Mucosa of descending colon (tissue), 3 donors: ENCODE results near the gene MFAP3. TPM values are rescaled to one million over a fixed set of nuclear protein-coding genes. Genes with fewer than 3 reads are reported as not detected.

Experiments
- ATAC-seq: fragments of 200-7000 bp; cut with Tn5 transposase; one replicate; pipeline ENCODE4 v1.9.1; 2020; ENCODE audit warnings: mild to moderate bottlenecking, moderate library complexity
- DNase-seq, 3 donors: peaks; one replicate each; pipeline ENCODE4 v3.0.0-alpha.2; 2020
- H3K36me3 ChIP-seq: fragments of 200-600 bp; one replicate; pipeline ENCODE4 v1.8.0; 2021; ENCODE audit warnings: low read depth, mild to moderate bottlenecking
- H3K4me1 ChIP-seq: fragments of 200-600 bp; one replicate; pipeline ENCODE4 v1.8.0; 2021; ENCODE audit warnings: low read depth, mild to moderate bottlenecking
- H3K4me3 ChIP-seq: fragments of 200-600 bp; one replicate; pipeline ENCODE4 v1.8.0; 2021; ENCODE audit warnings: mild to moderate bottlenecking
- H3K9me3 ChIP-seq: fragments of 200-600 bp; one replicate; pipeline ENCODE4 v1.8.0; 2021; ENCODE audit warnings: mild to moderate bottlenecking
- intact Hi-C, 2 donors: fragments of 100-400 bp; cut with DNase I in 1 of 2; cut with micrococcal nuclease in 1 of 2; formaldehyde crosslinking; loops; one replicate each; pipeline versions ENCODE4 v1.11.0 to v1.11.1; 2022; cut with DNase I, micrococcal nuclease
- total RNA-seq, 3 donors: library from RNA; stranded (reverse); fragmentation: NEBNext Ultra II Directional in 2 of 3; extraction: Animal tissue kit (Norgen Biotek cat#: 25700) in 2 of 3; gene quantifications; one replicate each; pipeline versions ENCODE4 v1.2.1 to v1.2.4, GENCODE V29; 2021 to 2023
- TF ChIP-seq, protein P1 (sequence below): fragments of 200-600 bp; IDR thresholded peaks from one replicate; pipeline ENCODE4 v1.8.0; 2022; ENCODE audit warnings: antibody characterized with exemption, mild to moderate bottlenecking
- donor health status: DM: no; HTN: no; CAD: no; lungs with moderate emphysema.
- donor health status: DM: no; HTN: no; CAD: no.
- donor health status: DM: no; HTN: yes; CAD: no.

MFAP3 gene
- total RNA-seq, 3 donors from 2014 or later = 28.1 to 33.4 (median 31.5) TPM

DNA sequence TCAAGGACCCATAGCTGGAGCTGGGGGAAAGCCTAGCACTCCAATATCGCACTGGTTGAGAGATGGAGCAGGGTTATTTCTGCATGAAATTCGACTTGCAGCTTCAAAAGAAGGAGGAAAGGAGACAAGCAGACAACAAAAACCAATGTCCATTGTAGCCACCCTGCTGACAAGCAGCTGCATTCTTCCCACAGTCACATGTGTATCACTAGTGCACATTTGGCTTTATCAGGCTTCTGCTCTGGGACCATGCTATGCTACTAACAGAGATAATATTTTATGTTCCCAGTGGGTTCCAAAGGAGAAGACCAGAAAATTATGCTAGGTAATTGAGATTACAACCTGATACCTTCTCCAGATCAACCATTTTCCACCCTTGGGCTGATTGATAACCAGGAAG is 59.7 kb downstream of the MFAP3 start:
- TF ChIP-seq, protein P1, sequence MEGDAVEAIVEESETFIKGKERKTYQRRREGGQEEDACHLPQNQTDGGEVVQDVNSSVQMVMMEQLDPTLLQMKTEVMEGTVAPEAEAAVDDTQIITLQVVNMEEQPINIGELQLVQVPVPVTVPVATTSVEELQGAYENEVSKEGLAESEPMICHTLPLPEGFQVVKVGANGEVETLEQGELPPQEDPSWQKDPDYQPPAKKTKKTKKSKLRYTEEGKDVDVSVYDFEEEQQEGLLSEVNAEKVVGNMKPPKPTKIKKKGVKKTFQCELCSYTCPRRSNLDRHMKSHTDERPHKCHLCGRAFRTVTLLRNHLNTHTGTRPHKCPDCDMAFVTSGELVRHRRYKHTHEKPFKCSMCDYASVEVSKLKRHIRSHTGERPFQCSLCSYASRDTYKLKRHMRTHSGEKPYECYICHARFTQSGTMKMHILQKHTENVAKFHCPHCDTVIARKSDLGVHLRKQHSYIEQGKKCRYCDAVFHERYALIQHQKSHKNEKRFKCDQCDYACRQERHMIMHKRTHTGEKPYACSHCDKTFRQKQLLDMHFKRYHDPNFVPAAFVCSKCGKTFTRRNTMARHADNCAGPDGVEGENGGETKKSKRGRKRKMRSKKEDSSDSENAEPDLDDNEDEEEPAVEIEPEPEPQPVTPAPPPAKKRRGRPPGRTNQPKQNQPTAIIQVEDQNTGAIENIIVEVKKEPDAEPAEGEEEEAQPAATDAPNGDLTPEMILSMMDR = no peak
- Histone ChIP-seq H3K4me3 (no peak overlapping the region), H3K36me3 (no peaks in the 10 kb centered on the region), H3K4me1 (no peaks in the 10 kb centered on the region), H3K9me3 (no peaks in the 10 kb centered on the region)
- ATAC-seq = no peak
- intact Hi-C loops = no loop called here
- DNase-seq = no peak

GRCh38 chr5:154101184-154101583 is 62.4 kb downstream of the MFAP3 start:
- no peaks in the 10 kb centered on the region for H3K4me1 ChIP-seq
- no peaks in the 10 kb centered on the region for H3K36me3 ChIP-seq
- no peak for DNase-seq
- H3K4me3 ChIP-seq = no peak overlapping the region
- TF ChIP-seq, protein P1 = no peak
- ATAC-seq = no peak
- intact Hi-C loops = no loop called here
- no peaks in the 10 kb centered on the region for H3K9me3 ChIP-seq

DNA sequence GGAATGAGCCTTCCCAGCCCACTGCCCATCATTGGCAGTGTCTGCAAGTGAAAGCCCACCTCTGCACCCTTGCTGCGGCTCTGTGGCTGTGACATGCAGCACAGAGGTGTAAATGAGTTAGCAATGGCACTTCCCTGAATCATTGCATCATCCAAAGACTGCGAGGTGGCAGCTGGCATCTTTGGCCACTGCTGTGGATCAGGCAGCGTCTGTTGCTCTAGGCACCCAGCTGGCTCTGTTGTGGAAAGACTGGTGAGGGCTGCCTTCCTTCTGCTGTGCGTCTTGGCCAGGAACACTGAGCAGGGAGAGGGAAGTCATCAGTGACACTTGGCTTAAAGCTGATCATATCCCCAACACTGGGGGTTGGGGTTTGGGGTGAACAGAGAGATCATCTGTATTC is 64.5 kb downstream of the MFAP3 start:
- ATAC-seq = no peak
- intact Hi-C loops = no loop called here

More for the DNA sequence above, 64.5 kb downstream of the MFAP3 start:
- Histone ChIP-seq H3K9me3 (no peaks in the 10 kb centered on the region), H3K4me1 (no peaks in the 10 kb centered on the region), H3K36me3 (no peaks in the 10 kb centered on the region), H3K4me3 (no peak overlapping the region)
- no peak for DNase-seq
- TF ChIP-seq, protein P1 = no peak

Other genes starting within 250 kb of the MFAP3 start
- gene FAM114A2, start 57 bp upstream of the MFAP3 start, total RNA-seq = 10 to 100 TPM; 20.1 to 40.9 (median 21.6) TPM
- gene GALNT10, start 151.8 kb downstream of the MFAP3 start, total RNA-seq = 10 to 100 TPM; 38.5 to 51.5 (median 41.4) TPM